Keratinocyte (primary cell): ENCODE results near the gene HSPE1.

Experiments
- CTCF ChIP-seq, 3 experiments: IDR thresholded peaks in 1 of 3; conservative IDR thresholded peaks in 1 of 3; optimal IDR thresholded peaks in 1 of 3; 2 replicates in 2 of 3; 3 replicates in 1 of 3; pipeline versions ENCODE3 to v1.5.1; 2011; ENCODE audit warnings: low read length in 3 of 3, mild to moderate bottlenecking in 3 of 3, moderate library complexity in 2 of 3, control low read depth in 1 of 3, inconsistent platforms in 1 of 3; ENCODE audit not compliant: insufficient read depth in 2 of 3; ENCODE audit errors: extremely low read depth in 1 of 3
- EZH2 ChIP-seq: IDR thresholded peaks from one replicate; pipeline ENCODE4 v1.6.1; 2012; ENCODE audit warnings: inconsistent platforms, mild to moderate bottlenecking, low read length, moderate library complexity

DNA sequence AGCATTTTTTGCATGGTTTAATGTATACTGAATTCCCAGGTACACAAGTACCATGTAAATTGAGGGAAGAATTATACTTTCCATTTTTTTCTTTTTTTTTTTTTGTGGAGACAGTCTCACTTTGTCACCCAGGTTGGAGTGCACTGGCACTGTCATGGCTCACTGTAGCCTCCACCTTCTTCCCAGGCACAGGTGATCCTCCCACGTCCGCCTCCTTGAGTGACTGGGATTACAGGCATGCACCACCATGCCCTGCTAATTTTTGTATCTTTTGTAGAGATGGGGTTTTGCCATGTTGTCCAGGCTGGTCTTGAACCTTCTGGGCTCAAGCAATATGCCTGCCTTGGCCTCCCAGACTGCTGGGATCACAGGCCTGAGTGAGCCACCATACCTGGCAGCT is 3.8 kb downstream of the HSPE1 start:
- TF ChIP-seq CTCF (optimal IDR thresholded peaks at IDR 0.05 in 1 of 3, IDR thresholded peaks at IDR 0.05 in 1 of 3, conservative IDR thresholded peaks at IDR 0.05 in 1 of 3; ENCODE audit: extremely low read depth in 1 of 3, insufficient read depth in 2 of 3, low read length in 3 of 3) (no peak), EZH2 (no peak)
